Large intestine (tissue), 3 donors: ENCODE data around the gene UGT1A9. TPM values are rescaled to one million over a fixed set of nuclear protein-coding genes. Genes with fewer than 3 reads are reported as not detected.

Experiments
- DNase-seq, 2 donors: peaks; one replicate each; pipeline versions ENCODE4 v3.0.0 to v3.0.0-alpha.2; 2013
- H3K27ac ChIP-seq: one replicate; pipeline ENCODE4 v1.5.1; 2013; ENCODE audit warnings: low read length
- H3K27me3 ChIP-seq: 2 replicates; pipeline ENCODE4 v1.6.1; 2013; ENCODE audit warnings: low read length; ENCODE audit not compliant: control insufficient read depth, insufficient read depth
- H3K36me3 ChIP-seq: 2 replicates; pipeline ENCODE4 v1.6.1; 2013; ENCODE audit warnings: low read length; ENCODE audit not compliant: control insufficient read depth, insufficient read depth
- H3K4me1 ChIP-seq: one replicate; pipeline ENCODE4 v1.6.1; 2013; ENCODE audit warnings: low read length; ENCODE audit not compliant: control insufficient read depth, insufficient read depth
- H3K4me3 ChIP-seq: one replicate; pipeline ENCODE4 v1.5.1; 2013; ENCODE audit warnings: low read length
- H3K9me3 ChIP-seq: one replicate; pipeline ENCODE4 v1.6.1; 2013; ENCODE audit warnings: mild to moderate bottlenecking, low read depth, low read length, moderate library complexity; ENCODE audit not compliant: control insufficient read depth
- WGBS: methylation state at CpG from one replicate; pipeline ENCODE4 v1.1.5; 2013; ENCODE audit warnings: low lambda C conversion rate; ENCODE audit not compliant: insufficient coverage; 5-methylcytosine and 5-hydroxymethylcytosine counted together
- polyA plus RNA-seq: library from polyadenylated mRNA; unstranded; fragments of 120-200 nt; gene quantifications from one replicate; pipeline ENCODE4 v1.2.1, GENCODE V29; 2013

Gene UGT1A9
- polyA plus RNA-seq, 1 donor = not detected

DNA sequence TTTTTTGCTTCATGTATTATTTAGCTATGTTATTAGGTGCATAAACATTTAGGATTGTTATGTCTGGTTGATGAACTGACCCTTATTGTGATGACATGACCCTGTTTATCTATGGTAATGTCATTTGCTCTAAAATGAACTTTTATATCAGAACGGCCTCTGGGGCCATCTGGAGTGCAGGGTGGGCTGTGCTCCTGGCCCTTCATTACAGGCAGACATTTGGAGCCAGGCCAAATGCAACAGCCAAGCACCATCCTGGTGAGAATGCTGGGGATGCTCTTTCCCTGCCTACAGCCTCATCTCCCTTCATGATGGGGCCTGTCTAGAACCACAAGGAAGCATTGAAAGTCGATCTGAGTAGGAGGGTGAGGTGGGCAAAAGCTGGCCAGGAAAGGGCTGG lies 144.6 kb downstream of the UGT1A9 start:
- Histone ChIP-seq H3K4me1 (peaks cover 24% of the 10 kb centered on the region), H3K27ac (peak overlapping the region; percentile 58), H3K4me3 (no peak overlapping the region), H3K9me3 (no peaks in the 10 kb centered on the region), H3K36me3 (no peaks in the 10 kb centered on the region), H3K27me3 (no peaks in the 10 kb centered on the region)
- no CpG with 5 or more reads among the region's 2 CpGs for WGBS
- no peak for DNase-seq

DNA sequence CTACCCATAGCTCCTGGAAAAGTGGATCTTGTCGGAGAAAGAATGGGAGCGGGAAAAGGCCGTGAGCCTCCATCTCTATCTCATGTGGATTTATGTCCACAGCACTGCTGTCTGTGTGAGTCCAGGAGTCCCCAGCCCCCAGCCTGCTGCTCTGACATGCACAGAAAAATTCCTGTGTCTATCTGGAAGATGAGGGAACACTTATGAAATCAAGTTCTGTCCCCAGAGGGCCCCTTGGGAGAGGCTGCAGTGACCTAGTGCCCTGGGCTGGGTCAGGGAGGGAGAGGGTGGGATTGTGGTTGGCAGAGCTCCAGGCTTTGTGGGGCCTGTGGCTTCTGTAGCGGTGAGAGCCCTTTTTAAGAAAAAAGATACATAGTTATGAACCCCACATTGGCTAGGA lies 145.1 kb downstream of the UGT1A9 start:
- no CpG with 5 or more reads among the region's 4 CpGs for WGBS
- peaks cover 24% of the 10 kb centered on the region for H3K4me1 ChIP-seq
- no peaks in the 10 kb centered on the region for H3K27me3 ChIP-seq
- no peaks in the 10 kb centered on the region for H3K36me3 ChIP-seq
- H3K4me3 ChIP-seq = no peak overlapping the region
- H3K27ac ChIP-seq = peak overlapping the region; percentile 58
- H3K9me3 ChIP-seq = no peaks in the 10 kb centered on the region
- DNase-seq = peak; percentile 62 to 82

GRCh38 chr2:233817361-233817911 lies 145.7 kb downstream of the UGT1A9 start:
- Histone ChIP-seq H3K36me3 (no peaks in the 10 kb centered on the region), H3K27ac (peak overlapping the region; percentile 58), H3K27me3 (no peaks in the 10 kb centered on the region), H3K4me1 (peaks cover 24% of the 10 kb centered on the region), H3K9me3 (no peaks in the 10 kb centered on the region), H3K4me3 (no peak overlapping the region)
- DNase-seq = peak; percentile 37 to 72
- WGBS = no CpG with 5 or more reads among the region's 3 CpGs

GRCh38 chr2:233817995-233818638 lies 146.4 kb downstream of the UGT1A9 start:
- H3K36me3 ChIP-seq = no peaks in the 10 kb centered on the region
- H3K27ac ChIP-seq = peak overlapping the region; percentile 58
- H3K27me3 ChIP-seq = no peaks in the 10 kb centered on the region
- H3K4me1 ChIP-seq = peaks cover 29% of the 10 kb centered on the region
- peak in 1 of 2 donors; percentile 52 for DNase-seq
- no peak overlapping the region for H3K4me3 ChIP-seq
- no CpG with 5 or more reads among the region's 11 CpGs for WGBS
- H3K9me3 ChIP-seq = no peaks in the 10 kb centered on the region

GRCh38 chr2:233818639-233819621 lies 147.2 kb downstream of the UGT1A9 start:
- no peak overlapping the region for H3K4me3 ChIP-seq
- H3K27me3 ChIP-seq = no peaks in the 10 kb centered on the region
- no peak overlapping the region for H3K27ac ChIP-seq
- no peaks in the 10 kb centered on the region for H3K9me3 ChIP-seq
- no CpG with 5 or more reads among the region's 17 CpGs for WGBS
- DNase-seq = no peak
- H3K4me1 ChIP-seq = peaks cover 30% of the 10 kb centered on the region
- H3K36me3 ChIP-seq = no peaks in the 10 kb centered on the region

- Histone ChIP-seq H3K27me3 (no peaks in the 10 kb centered on the region), H3K9me3 (no peaks in the 10 kb centered on the region), H3K4me3 (no peak overlapping the region), H3K36me3 (no peaks in the 10 kb centered on the region), H3K4me1 (peaks cover 30% of the 10 kb centered on the region), H3K27ac (no peak overlapping the region)
- no peak for DNase-seq
- WGBS = no CpG with 5 or more reads among the region's 18 CpGs
Observed at GRCh38 chr2:233819884-233820773, 148.4 kb downstream of the UGT1A9 start.

DNA sequence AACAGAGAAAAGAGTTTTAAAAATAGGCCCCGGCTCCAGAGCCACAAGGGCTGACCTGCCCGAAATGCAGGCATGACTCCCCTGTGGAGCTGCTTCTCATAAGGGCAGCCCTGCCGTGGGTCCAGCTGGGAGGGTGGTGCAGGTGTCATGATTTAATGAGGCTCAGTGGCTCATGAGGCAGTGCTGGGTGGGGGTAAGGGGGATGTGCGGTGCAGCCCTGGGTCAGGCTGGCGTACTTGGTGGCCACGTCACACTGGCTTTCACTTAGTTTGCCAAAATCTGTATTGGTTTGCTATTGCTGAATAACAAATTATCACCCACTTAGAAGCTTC lies 149.0 kb downstream of the UGT1A9 start:
- no peaks in the 10 kb centered on the region for H3K36me3 ChIP-seq
- no peaks in the 10 kb centered on the region for H3K9me3 ChIP-seq
- WGBS = 80% methylated on average over 1 of the region's 6 CpGs
- no peak overlapping the region for H3K4me3 ChIP-seq
- no peak for DNase-seq
- H3K27ac ChIP-seq = no peak overlapping the region
- peaks cover 30% of the 10 kb centered on the region for H3K4me1 ChIP-seq
- no peaks in the 10 kb centered on the region for H3K27me3 ChIP-seq

DNA sequence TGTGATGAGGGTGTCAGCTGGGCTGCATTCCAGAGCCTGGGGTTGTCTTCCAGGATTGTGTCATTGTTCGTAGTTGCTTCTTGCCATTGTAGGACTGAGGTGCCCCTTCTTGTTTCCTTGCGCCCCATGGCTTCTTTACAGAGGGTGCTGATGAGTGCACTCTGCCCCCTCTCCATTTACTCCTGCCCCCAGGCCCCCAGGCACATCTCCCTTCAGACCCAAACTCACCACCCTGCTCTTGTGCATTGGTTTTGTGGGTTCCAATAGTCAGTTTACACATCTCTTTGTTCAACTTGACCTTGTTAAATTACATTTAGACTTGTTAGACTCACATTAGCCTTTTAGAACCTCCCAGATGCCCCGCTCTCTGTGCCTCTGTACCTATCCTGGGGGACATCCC lies 149.5 kb downstream of the UGT1A9 start:
- Histone ChIP-seq H3K27ac (no peak overlapping the region), H3K9me3 (no peaks in the 10 kb centered on the region), H3K36me3 (no peaks in the 10 kb centered on the region), H3K4me1 (peaks cover 30% of the 10 kb centered on the region), H3K4me3 (no peak overlapping the region), H3K27me3 (no peaks in the 10 kb centered on the region)
- DNase-seq = no peak
- no CpG with 5 or more reads among the region's 3 CpGs for WGBS

DNA sequence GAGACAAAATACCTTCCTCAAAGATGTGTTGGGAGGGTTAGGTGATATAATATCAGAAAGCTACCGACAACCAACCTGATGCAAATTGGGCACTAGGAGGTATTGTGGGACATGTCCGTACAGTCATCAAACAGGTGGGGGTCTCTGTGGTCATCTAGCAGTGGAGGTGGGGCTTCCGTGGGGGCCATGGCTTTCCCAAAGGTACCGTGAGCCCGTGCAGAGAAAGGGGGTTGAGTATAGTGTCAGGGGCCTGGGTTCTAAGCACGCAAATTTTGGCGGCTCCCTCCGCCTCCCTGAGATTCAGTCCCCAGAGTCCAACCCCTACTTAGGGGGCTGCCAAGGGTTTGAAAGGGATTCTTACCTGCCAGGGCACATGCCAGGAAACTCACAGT lies 150.0 kb downstream of the UGT1A9 start:
- H3K4me3 ChIP-seq = no peak overlapping the region
- no peaks in the 10 kb centered on the region for H3K9me3 ChIP-seq
- H3K36me3 ChIP-seq = no peaks in the 10 kb centered on the region
- WGBS = no CpG with 5 or more reads among the region's 8 CpGs
- peaks cover 25% of the 10 kb centered on the region for H3K4me1 ChIP-seq
- no peak for DNase-seq
- H3K27me3 ChIP-seq = no peaks in the 10 kb centered on the region
- no peak overlapping the region for H3K27ac ChIP-seq
